GM18519 (cell line): Measurements from ENCODE around the gene CSRNP3.

Source experiments
- ATAC-seq: cut with Tn5 transposase; IDR thresholded peaks from one replicate; pipeline ENCODE4 v1.9.1; 2021; ENCODE audit warnings: mild to moderate bottlenecking, moderate library complexity; ENCODE audit not compliant: unreplicated experiment, low FRiP score

CSRNP3 gene

GRCh38 chr2:165467921-165468320 lies 1.6 kb upstream of the CSRNP3 start:
- no peak for ATAC-seq

DNA sequence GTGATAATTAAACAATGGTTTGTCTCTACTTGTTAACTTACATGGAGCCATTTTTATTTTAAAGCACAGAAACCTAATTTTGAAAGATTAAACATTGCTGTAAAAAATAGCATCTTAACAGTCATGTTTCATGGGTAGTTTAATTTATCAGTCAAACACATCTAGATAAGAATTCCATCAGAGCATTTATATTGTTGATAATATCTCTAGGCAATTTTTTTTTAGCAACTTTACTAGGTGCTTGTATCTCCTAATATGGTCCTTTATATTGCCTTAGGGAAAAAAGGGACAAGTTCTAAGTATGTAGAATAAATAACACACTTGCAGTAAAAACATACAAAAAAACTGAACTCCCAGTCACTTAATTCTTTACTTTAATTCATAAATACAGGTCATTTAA lies 863 bp downstream of the CSRNP3 start:
- no peak for ATAC-seq

DNA sequence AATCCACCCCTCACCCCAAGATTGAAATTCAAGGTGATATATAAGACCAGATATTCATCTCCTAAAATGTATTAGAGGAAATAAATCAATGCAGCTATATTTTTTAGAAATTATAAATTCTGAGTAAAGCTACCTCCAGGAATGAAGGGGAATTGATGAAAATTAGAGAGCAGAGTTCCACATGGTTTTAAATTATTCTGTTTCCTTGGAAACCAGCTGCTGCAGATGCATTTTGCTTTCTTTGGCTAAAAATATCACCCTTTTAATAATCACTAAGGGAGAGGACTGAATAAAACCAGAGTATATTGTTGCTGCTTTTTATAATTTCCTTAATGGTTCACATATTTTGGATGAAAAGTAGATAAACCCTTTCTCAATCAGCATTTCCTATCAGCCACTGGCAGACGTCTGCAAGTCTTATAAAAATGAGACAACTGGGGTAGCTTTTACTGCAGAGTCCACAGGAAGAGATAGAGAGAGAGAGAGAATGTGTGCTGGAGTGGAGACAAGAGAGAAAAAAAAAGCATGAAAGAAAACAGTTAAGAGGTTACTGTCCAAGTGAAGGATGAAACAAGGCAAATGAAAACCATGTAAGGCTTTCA lies 2.0 kb downstream of the CSRNP3 start:
- ATAC-seq = no peak

DNA sequence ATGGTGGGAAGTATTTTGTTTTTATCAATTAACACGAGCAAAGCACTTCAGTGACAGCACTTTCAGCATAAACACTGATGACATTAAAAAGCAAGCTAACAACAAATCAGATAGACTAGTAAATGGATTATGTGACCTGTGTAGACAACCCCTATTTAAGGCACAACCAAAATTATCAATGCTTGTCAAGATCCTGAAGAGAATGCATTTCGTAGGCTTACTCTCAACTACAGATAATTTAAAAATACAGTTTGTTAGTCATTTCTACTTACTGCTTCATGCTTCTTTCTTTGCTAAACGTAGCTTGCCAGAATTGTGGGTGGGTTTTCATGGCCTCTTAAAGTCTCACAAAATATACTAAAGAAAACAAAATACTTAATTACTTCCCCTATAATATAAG lies 3.4 kb downstream of the CSRNP3 start:
- no peak for ATAC-seq

GRCh38 chr2:165474619-165475276 lies 5.2 kb downstream of the CSRNP3 start:
- ATAC-seq = no peak

- ATAC-seq = no peak
Observed at GRCh38 chr2:165475277-165476004, 5.9 kb downstream of the CSRNP3 start.

GRCh38 chr2:165479856-165480255 lies 10.4 kb downstream of the CSRNP3 start:
- ATAC-seq = no peak

DNA sequence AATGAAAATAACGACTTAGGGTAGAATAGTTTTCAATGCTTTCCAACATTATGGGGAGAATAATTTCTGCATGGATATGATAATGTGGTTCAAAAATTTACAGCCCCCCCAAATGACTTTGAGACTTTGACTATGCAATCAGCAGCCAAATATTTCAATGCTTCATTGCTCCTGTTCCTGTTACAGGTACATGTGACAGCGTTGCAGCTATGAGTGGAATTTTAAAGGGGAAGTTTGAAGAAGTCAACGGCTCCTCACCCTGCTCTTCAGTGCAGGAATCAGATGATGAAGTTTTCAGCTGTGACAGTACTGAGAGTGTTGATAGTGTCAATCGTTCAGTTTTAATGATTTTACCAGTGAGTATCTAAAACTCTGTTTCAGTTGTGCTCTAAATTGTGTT lies 25.1 kb downstream of the CSRNP3 start:
- ATAC-seq = no peak

- ATAC-seq = no peak
Observed at GRCh38 chr2:165497659-165498317, 28.3 kb downstream of the CSRNP3 start.

DNA sequence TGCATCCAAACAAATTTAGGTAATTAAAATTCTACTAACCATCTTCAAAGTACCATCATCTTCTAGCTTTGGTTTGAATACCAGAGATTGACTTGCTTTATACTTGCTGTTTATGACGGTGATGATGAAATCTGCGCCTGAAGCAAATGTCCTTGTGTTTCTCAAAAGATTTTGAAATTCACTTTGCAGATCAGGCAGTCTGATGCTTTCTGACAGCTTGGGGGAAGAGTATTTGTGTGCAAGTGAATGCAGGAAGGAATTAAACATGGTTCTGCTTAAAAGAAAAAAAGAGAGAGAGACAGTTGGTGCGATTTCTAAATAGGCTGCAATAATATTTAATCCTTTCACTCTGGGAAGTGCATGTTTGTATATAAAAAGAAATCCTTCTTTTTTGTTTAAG lies 29.6 kb downstream of the CSRNP3 start:
- ATAC-seq = no peak

DNA sequence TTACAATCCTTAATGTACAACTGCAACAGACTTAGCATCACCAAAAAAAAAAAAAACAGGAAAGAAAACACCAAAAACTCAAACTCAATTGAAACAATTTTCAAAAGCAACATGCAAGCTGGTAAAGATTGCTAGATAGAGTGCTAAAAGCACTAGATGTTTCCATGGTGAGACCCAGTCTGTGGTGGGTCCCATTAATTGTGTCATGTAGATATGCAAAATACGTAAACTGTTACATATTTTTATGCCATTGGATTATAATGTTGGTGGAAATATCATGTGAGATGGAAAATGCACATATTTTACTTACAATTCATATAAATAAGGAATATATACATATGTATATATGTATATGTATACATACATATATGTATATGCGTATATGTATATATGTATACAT lies 30.5 kb downstream of the CSRNP3 start:
- no peak for ATAC-seq

DNA sequence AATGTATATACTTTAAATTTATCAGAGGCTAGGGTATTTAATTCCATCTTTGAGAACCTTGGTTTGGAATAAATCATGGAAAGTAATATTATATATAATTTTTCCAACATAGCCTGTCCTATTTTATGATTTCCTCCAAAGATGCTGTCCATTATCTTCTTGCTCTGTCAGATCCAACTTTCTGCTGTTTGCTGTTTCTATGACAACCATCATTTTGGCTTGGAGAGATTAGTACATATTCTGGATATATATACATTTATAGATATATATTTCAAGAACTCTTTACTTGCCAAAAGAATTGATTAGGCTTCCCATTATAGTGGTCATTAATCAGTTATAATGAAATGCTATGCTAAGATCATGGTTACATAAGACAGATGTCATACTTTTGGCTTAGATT lies 31.3 kb downstream of the CSRNP3 start:
- no peak for ATAC-seq

GRCh38 chr2:165505514-165505913 lies 36.0 kb downstream of the CSRNP3 start:
- no peak for ATAC-seq

DNA sequence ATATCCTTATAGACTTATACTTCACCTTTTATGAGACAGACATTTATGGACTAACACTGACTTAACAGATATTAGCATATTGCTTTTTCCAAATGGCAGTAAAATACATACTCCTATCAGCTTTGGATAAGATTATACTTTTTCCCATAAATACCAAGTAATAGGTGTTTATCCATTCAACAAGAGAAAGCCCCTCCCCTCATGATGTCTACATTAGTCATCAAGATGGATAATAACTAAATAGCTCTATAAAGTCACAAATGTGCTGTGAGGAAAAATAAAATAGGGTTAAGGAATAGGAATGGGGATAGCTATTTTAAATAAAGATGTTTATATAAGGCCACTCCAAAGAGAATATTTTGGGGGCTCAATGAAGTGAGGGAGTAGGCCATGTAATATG lies 39.4 kb downstream of the CSRNP3 start:
- no peak for ATAC-seq

- no peak for ATAC-seq
Observed at GRCh38 chr2:165513479-165513878, 44.0 kb downstream of the CSRNP3 start.

DNA sequence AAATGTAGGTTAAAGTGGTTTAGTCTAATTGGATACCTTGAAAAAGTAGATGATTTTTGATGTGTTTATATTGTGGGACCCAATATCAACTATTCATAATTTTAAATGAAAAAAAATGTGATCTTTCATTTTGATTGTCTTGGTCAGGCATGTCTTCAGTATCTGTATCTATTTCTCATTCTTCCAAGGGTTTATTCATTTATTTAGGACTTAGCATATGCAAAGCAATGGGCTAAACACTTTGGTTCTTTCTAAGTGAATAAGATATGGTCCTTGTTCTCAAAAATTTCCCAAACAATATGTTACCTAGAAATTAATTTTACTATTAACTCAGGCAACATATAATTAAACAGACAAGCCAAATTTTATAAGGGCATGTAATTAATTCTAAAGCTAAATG lies 49.1 kb downstream of the CSRNP3 start:
- ATAC-seq = no peak

- no peak for ATAC-seq
Observed at GRCh38 chr2:165522719-165523118, 53.2 kb downstream of the CSRNP3 start.

GRCh38 chr2:165524720-165525119 lies 55.2 kb downstream of the CSRNP3 start:
- ATAC-seq = no peak

GRCh38 chr2:165528691-165529090 lies 59.2 kb downstream of the CSRNP3 start:
- ATAC-seq = no peak

DNA sequence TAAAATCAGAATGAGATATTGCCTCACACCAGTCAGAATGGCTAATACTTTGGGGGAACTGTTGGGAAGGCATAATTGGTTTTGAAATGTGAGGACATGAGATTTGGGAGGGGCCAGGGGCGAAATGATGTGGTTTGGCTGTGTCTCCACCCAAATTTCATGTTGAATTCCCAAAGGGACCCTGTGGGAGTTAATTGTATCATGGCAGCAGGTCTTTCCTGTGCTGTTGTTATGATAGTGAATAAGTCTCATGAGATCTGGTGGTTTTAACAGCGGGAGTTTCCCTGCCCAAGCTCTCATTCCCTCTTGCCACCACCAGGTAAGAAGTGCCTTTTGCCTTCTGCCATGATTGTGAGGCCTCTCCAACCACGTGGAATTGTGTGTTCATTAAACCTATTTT lies 59.6 kb downstream of the CSRNP3 start:
- no peak for ATAC-seq

DNA sequence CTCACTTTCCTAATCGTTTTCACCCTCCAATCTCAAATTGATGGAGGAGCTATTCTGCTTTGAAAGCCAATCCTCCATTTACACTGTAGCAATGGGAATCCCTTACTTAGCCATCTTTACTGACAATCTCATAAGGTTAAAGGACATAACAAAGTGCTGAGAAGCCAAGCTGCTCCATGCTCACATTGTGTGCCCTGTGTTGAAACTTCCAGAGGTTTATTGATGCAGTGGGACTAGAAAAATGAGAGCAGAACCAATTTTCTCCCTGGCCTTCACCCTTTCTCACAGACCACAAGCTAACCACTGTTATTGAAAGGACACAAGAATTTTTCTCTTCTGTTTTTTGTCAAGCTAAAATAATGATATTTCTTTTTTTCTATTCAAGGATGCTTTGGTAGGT lies 63.8 kb downstream of the CSRNP3 start:
- ATAC-seq = no peak
